Activated naive CD4-positive, alpha-beta T cell treated with anti-CD3 and anti-CD28 coated beads, Interleukin-2, amount 50 U/mL, for 24 hours (primary cell): ENCODE measurements around the gene DSTN.
"Not testable (repeated sequence)": the region's sequence is repeated elsewhere in the genome, so short reads cannot be mapped to it uniquely, and the experiment has no call there.

Source experiments
- H3K27ac Mint-ChIP-seq: one replicate; pipeline ENCODE4 v1.8.0; 2021; ENCODE audit warnings: mild to moderate bottlenecking, mixed read lengths
- H3K27me3 Mint-ChIP-seq: one replicate; pipeline ENCODE4 v1.8.0; 2021; ENCODE audit warnings: mixed read lengths
- H3K36me3 Mint-ChIP-seq: one replicate; pipeline ENCODE4 v1.8.0; 2021; ENCODE audit warnings: mixed read lengths
- H3K4me1 Mint-ChIP-seq: one replicate; pipeline ENCODE4 v1.8.0; 2021; ENCODE audit warnings: mixed read lengths
- H3K4me3 Mint-ChIP-seq: one replicate; pipeline ENCODE4 v1.8.0; 2021; ENCODE audit warnings: mild to moderate bottlenecking, mixed read lengths
- H3K9me3 Mint-ChIP-seq: one replicate; pipeline ENCODE4 v1.8.0; 2021; ENCODE audit warnings: mixed read lengths

Gene DSTN

DNA sequence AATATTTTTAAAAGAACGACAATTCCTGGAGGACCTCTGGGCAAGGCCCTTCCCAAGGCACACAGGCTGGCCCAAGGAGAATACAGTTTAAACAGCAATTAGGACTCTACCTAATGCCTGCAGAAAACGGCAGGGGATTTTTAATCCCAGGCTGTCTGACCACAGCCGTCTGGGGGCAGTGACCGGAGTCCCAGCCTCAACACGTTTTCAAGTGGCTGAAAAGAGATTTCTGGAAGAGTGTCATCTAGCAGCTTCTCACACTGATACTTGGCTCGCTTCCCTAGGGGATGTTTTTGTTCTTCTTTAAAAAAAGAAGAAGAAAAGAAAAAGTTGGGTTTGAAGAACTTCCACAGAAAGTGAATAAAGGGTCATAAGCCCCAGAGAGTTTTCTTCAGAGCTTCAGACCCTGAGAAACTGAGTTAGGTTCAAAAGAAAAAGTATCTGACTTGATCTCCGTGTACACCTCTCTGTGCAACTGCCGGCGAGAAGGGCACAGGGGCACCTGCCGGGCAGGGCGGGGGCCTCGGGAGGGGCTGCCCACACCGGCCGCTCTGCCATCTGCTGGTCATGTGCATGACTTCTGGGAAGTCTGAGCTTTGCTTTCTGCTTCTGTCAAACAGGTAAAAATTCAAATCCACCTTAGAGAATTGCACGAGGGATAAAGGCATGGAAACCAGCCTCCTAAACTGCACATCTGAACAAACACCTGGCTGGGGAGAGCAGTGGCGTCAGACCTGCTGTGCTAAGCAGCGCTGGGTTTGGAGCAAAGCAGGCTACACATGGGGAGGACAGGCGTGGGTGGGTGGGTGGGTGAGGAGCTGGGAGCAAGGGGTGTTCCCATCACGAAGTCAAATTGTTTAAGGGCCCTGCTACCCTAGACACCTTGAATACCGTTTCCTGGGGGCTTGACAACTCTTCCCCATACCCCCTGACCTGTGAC, 79.2 kb downstream of the DSTN start:
- Mint-ChIP-seq H3K4me1 (peaks cover 15% of the 10 kb centered on the region), H3K4me3 (no peak overlapping the region), H3K9me3 (no peaks in the 10 kb centered on the region), H3K27ac (no peak overlapping the region), H3K36me3 (no peaks in the 10 kb centered on the region), H3K27me3 (no peaks in the 10 kb centered on the region)

- H3K27me3 Mint-ChIP-seq: no peaks in the 10 kb centered on the region
- no peak overlapping the region for H3K27ac Mint-ChIP-seq
- H3K4me1 Mint-ChIP-seq: peaks cover 15% of the 10 kb centered on the region
- no peaks in the 10 kb centered on the region for H3K9me3 Mint-ChIP-seq
- no peaks in the 10 kb centered on the region for H3K36me3 Mint-ChIP-seq
- no peak overlapping the region for H3K4me3 Mint-ChIP-seq
Measured at GRCh38 chr20:17650301-17651128, 80.6 kb downstream of the DSTN start.

DNA sequence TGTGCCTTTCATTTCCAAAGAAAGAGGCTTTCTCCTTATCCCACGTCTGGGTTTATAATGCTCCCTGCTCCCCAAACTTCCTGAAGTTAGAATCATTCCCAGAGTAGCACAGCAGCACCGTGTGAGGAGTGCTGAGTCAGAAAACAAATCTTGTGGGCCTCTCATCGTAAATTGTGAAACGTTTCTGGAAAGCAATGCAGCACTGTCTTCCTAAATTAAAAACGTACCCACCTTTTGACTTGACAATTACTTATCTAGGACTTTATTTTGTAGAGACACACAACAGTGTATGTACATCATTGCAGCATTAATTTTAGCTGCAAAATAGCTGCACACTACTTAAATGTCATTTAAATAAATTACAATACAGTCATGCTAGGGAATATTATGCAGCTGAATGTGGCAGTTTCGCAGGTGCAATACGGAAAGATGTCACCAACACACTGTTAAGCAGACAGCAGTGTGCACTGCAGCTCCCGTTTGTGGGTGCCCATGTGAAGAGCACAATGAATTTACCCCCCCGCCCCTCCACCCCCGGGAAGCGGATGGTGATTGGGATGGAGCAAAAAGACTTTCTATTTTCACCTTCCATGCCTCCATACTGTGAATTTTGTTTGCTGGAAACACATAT, 81.4 kb downstream of the DSTN start:
- Mint-ChIP-seq H3K27ac (no peak overlapping the region), H3K4me1 (peaks cover 15% of the 10 kb centered on the region), H3K36me3 (no peaks in the 10 kb centered on the region), H3K9me3 (no peaks in the 10 kb centered on the region), H3K4me3 (no peak overlapping the region), H3K27me3 (no peaks in the 10 kb centered on the region)

GRCh38 chr20:17651760-17652388, 82.0 kb downstream of the DSTN start:
- no peaks in the 10 kb centered on the region for H3K27me3 Mint-ChIP-seq
- H3K9me3 Mint-ChIP-seq: no peaks in the 10 kb centered on the region
- no peak overlapping the region for H3K4me3 Mint-ChIP-seq
- no peaks in the 10 kb centered on the region for H3K36me3 Mint-ChIP-seq
- peaks cover 15% of the 10 kb centered on the region for H3K4me1 Mint-ChIP-seq
- H3K27ac Mint-ChIP-seq: no peak overlapping the region

DNA sequence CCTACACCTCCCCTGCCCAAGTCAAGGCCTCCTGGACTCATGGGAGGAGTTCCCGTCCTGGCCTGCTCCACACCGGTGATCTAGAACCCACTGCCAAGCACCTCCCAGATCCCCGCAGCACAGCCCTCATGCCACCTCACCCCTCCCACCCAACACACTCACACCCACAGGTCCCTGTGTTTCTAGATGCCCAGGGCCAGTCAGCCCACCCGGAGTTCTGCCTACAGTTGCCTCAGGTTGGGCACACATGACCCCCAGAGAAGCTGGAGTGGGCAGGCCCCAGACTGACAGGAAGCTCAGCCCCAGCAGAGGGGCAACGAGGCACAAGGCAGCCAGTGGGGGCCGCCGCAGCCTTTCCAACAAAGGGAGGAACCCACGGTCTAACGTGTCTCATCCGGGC, 82.5 kb downstream of the DSTN start:
- Mint-ChIP-seq H3K4me3 (no peak overlapping the region), H3K27me3 (no peaks in the 10 kb centered on the region), H3K9me3 (no peaks in the 10 kb centered on the region), H3K36me3 (peaks cover 2% of the 10 kb centered on the region), H3K27ac (no peak overlapping the region), H3K4me1 (peaks cover 17% of the 10 kb centered on the region)

DNA sequence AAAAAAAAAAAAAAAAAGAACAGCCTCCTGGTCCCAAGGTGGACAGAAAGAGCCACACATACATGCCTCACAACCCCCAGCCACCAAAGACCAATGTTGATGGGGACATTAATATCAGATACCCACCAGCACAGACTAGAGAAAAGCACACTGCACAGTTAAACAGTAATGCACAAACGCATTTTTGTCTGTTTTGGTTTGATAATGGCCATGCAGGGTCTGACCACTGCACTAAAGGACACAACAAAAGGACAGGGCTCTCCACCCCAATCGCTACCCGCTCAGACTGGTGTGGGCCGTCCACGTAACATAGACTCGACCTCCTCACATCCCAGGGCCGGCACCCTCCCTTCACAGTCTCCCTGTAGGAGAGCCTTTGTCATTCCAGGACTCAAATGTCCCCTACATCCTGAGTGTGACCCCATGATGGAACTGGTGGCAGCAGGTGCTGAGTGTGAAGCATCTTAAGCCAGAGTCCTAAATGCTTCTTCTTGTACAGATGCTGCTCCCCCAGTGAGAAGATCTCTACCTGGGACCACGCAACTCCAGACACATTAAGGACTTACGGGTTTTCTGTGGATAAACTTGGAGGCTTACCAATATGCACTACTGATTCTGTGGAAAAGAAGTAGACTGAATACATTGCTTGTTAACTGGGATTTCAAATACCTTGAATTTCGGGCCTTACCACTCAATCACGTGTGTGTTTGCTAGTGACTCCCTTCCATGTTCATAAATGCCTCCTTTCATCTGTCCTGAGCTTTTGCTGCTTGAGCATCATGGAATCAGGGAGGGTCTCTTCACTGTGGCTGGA, 84.2 kb downstream of the DSTN start:
- H3K27ac Mint-ChIP-seq: no peak overlapping the region

DNA sequence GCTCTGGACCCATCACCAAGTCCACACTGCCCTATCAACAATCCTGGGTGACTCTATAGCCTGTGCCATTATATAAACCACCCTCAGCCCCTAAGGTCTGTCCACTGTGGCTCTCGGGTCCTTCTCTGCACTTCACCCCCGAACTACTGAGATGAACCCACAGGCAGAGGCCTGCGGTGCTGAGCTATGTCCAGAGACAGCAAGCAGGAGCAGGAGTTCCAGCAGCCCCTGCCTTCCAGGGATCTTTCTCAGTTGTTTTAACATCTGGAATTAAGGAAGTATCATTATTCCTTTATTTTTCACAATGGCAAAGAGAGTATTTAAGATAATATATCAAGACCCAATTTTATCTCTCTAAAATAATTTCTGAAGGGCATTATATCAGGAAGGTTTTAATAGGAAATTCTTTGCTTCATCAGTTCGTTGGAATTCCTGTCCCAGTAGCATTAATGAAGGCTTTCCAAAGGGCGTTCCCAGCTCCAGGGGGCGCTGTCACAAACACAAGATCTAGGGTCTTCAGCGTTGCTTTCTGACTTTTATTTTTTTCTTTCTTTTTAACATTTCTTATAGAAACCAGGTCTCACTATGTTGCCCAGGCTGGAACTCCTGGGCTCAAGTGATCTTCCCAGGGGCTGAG, 84.9 kb downstream of the DSTN start:
- H3K9me3 Mint-ChIP-seq: no peaks in the 10 kb centered on the region
- H3K27ac Mint-ChIP-seq: no peak overlapping the region
- H3K36me3 Mint-ChIP-seq: peaks cover 10% of the 10 kb centered on the region
- H3K27me3 Mint-ChIP-seq: no peaks in the 10 kb centered on the region
- H3K4me3 Mint-ChIP-seq: no peak overlapping the region
- H3K4me1 Mint-ChIP-seq: peaks cover 6% of the 10 kb centered on the region

More for the DNA sequence above, 84.2 kb downstream of the DSTN start:
- Mint-ChIP-seq H3K4me3 (no peak overlapping the region), H3K27me3 (no peaks in the 10 kb centered on the region), H3K9me3 (no peaks in the 10 kb centered on the region), H3K4me1 (peaks cover 12% of the 10 kb centered on the region), H3K36me3 (peaks cover 10% of the 10 kb centered on the region)

DNA sequence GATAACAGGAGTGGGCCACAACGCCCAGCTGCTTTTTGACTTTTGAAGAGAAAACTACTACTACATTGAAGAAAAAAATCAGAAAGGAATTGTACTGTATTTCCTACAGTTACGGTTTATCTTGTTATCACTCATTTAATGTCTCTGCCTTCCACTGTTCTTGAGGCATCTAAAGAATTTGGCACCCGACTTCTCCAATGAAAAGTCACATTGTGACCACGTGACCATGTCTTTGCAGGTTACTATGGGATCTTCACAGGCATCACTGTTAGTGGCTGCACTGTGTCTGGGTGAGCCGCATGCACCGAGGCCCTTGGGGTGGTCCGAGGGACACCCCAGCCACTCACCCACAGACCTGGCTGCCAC, 85.4 kb downstream of the DSTN start:
- Mint-ChIP-seq H3K4me3 (no peak overlapping the region), H3K9me3 (no peaks in the 10 kb centered on the region), H3K27me3 (no peaks in the 10 kb centered on the region), H3K27ac (no peak overlapping the region), H3K36me3 (peaks cover 12% of the 10 kb centered on the region), H3K4me1 (peaks cover 4% of the 10 kb centered on the region)

- no peak overlapping the region for H3K27ac Mint-ChIP-seq
- no peak overlapping the region for H3K4me3 Mint-ChIP-seq
- no peaks in the 10 kb centered on the region for H3K27me3 Mint-ChIP-seq
- H3K36me3 Mint-ChIP-seq: peaks cover 15% of the 10 kb centered on the region
- H3K4me1 Mint-ChIP-seq: peaks cover 4% of the 10 kb centered on the region
- H3K9me3 Mint-ChIP-seq: no peaks in the 10 kb centered on the region
Measured at GRCh38 chr20:17655865-17656479, 86.1 kb downstream of the DSTN start.

- peaks cover 6% of the 10 kb centered on the region for H3K4me1 Mint-ChIP-seq
- no peaks in the 10 kb centered on the region for H3K9me3 Mint-ChIP-seq
- H3K27ac Mint-ChIP-seq: no peak overlapping the region
- H3K27me3 Mint-ChIP-seq: no peaks in the 10 kb centered on the region
- peaks cover 15% of the 10 kb centered on the region for H3K36me3 Mint-ChIP-seq
- no peak overlapping the region for H3K4me3 Mint-ChIP-seq
Measured at GRCh38 chr20:17657079-17657825, 87.4 kb downstream of the DSTN start.

GRCh38 chr20:17657898-17658647, 88.2 kb downstream of the DSTN start:
- Mint-ChIP-seq H3K9me3 (no peaks in the 10 kb centered on the region), H3K27me3 (no peaks in the 10 kb centered on the region), H3K4me1 (peaks cover 9% of the 10 kb centered on the region), H3K27ac (no peak overlapping the region), H3K36me3 (peaks cover 15% of the 10 kb centered on the region), H3K4me3 (no peak overlapping the region)

DNA sequence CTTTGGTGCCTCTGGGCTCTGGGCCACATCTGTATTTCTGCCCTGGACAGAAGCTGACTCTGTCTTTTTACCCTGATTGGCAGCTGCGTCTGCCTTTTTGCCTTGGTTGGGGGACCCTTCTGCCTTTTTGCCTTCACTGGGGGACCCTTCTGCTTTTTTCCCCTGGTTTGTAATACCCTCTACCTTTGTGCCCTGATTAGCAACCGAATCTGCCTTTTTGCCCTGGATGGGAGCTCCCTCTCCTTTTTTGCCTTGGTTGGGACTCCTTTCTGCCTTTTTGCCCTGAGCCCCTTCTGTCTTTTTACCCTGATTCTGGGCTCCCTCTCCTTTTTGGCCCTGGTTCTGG, 88.7 kb downstream of the DSTN start:
- Mint-ChIP-seq H3K4me1 (peaks cover 10% of the 10 kb centered on the region), H3K36me3 (peaks cover 15% of the 10 kb centered on the region), H3K27ac (no peak overlapping the region), H3K27me3 (no peaks in the 10 kb centered on the region), H3K9me3 (no peaks in the 10 kb centered on the region), H3K4me3 (no peak overlapping the region)

- not testable (repeated sequence) for H3K4me3 Mint-ChIP-seq, H3K27me3 Mint-ChIP-seq, H3K27ac Mint-ChIP-seq, H3K9me3 Mint-ChIP-seq
- H3K4me1 Mint-ChIP-seq: peaks cover 17% of the 10 kb centered on the region
- peaks cover 15% of the 10 kb centered on the region for H3K36me3 Mint-ChIP-seq
Measured at GRCh38 chr20:17659344-17659743, 89.5 kb downstream of the DSTN start.
